Embryonic facial prominence (tissue), 1 donor: Measurements from ENCODE around the gene PLK2.
A peak's percentile ranks its signal among the peaks of the same experiment; 100 is the strongest.

Source experiments
- DNase-seq: peaks from one replicate; pipeline ENCODE4 v3.0.0-alpha.2; 2016; ENCODE audit errors: extremely low spot score

PLK2 gene

DNA sequence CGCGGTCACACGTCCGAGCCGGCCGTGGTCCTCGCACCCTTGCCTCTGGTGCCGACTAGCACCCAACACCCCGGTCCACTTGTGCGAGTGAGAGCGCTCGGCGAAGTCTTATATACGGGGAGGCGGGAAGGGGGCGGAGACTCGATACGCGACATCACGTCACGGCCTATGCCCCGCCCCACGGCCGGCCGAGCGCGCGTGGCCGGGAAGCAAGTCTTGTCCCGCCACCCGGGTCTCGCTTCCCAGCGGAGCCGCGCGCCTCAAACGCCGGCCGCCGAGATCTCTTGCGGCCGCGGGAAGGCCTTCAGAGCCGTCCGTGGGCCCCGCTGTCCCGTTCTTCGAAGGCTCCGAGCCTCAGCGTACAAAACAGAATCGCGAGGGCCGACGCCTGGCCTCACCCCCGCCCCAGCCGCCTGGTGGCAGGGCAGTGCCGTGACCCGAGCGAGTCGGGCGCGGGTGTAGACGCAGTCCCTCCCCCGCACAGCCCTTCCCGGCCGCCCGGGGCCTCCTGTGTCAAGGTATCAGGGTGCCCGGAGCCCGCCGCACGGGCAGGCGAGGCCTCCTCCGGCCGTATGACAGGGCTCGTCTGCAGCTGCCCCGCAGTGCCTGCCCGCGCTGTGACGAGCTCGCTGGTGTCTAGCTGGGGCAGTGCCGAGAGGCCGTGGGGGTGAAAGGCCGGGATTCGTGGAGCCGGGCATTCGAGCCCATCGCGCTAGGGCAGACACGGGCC is at the start of gene PLK2:
Gene PLK2, minus strand, starts transcription at position 85 of the 730 bp plus-strand sequence. CDS start 127 bp downstream, outside the sequence.
- DNase-seq = peak; percentile 88

GRCh38 chr5:58507715-58508114 is 47.8 kb upstream of the PLK2 start:
- no peak for DNase-seq

DNA sequence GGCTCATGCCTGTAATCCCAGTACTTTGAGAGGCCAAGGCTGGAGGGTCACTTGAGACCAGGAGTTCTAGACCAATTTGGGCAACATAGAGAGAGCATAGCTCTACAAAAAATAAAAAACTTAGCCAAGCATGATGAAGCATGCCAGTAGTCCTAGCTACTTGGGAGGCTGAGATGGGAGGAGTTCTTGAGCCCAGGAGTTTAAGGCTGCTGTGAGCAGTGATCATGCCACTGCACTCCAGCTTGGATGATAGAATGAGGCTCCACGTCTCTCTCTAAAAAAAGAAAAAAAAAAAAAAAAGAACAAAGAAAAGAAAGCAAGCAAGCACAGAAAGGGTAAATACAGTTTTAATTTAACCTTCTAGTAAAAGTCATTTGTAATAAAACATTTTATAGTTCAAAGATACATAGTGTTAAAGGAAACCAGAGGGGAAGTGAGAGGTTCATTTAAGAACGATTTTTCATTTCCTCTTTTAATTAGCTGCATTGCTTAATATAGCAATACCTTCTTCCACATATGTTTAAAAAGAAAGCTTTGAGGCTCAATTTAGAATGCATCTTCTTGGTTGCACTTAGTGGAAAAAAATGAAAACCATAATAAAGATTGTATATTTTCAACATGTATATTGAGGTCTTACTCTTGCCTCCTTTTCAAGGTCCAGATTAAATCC is 46.2 kb upstream of the PLK2 start:
- no peak for DNase-seq

DNA sequence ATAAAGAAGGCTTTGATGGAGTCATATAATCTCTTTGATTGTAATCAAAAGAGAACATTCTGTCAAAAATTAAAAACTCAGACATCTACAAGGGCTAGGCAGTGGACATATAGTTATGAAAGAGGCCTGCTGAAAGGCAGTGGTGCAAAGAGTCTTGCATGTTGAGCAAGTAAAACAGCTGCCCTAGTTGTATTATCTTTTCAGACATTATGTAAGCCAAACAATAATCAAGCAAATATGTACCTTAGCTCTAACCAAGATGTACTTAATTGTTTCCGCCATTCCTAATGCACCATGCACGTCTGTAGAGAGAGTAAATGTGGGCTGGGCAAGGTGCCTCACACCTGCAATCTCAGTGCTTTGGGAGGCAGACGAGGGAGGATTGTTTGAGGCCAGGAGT is 45.6 kb upstream of the PLK2 start:
- DNase-seq = no peak

DNA sequence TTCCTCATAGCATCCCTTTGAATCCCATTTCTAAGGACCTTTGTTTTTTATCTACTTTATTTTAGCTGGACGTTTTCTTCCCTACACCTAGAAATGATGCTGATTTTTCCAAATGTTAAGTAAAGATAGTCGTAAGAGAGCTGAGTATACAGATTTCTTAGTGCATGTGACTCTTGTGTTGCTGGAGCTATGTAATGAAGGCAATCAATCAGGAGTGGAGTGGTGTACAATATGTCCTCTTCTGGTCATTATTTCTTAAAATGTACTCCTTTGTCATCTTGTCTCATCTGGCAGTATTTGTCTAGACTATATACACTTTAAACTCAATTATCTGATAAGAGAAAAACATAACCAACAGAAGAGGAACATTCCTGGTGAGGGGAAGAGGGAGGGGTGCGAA is 44.9 kb upstream of the PLK2 start:
- DNase-seq = no peak

DNA sequence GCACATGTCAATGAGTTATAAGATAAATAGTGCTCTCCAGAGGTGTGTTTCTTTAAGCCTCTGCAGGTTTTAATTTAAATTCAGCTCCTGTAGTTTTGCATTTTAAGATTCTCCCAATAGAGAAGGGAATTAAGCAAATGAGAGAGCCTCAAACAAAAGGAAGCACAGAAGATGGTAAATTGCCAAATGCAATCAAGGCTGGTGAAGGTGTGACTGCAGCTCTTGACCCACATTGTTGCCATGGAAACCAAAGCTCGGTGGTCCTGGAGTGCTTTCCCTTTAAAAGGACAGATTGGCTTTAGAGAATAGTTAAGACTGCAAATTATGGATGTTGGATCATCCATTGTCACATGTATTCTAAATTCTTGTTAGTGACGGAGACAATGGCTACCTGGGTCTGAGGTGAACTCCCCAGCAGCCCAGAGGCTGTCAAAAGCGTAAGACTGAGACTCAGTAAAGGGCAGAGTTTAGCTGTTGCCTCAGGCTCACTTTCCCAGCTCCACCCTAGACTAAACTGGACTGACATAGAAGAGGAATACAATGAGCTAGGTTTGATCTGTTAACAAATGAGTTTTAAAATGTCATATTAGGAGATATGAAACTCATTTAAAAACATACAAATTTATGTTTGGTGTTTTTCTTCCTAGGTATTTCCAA is 43.6 kb upstream of the PLK2 start:
- no peak for DNase-seq

DNA sequence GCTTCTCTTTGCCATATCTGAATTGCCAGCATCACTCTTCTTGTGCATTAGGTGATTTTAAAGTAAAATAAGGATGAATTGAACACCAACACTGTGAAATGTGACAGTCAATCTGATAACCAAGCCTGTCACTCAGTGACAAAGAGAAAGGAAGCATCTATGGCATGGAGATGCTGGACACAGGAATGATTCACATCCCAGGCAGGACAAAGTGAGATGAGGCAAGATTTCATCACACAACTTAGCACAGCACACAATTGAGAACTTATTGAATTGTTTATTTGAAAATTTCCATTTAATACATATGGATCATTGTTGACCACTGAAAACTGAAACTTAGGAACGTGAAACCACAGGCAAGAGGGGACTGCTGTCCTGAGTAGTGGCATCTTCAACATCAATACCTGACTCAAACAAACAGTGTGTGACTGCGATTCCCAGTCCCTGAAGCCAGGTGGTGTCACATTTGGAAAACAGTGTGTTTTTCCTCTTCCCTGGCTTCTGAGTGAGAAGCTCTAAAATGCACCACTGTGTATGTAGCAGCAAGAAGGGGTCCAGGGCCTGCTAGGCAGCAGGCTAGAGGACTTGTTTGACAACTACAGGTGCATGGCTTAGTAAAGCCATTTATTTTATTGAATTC is 42.0 kb upstream of the PLK2 start:
- DNase-seq = no peak

GRCh38 chr5:58499941-58500340 is 40.1 kb upstream of the PLK2 start:
- no peak for DNase-seq

DNA sequence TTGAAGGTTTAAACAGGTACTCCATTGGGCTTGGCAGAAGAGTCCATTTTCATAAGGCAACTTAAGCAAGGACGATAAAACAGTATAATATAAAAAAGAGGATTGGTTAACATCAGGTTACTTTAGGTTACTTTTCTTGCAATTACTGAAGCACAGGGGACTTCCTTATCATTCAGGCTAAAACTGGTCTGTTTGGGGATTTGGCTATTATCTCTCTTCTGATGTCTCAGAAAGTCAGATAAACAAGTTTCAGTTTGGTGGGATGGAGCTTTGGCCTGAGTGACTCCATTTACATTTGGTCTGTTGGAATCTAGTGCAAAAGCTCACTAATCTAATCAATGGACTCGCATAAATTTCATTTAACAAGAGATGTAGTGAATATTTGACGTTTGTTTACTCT is 39.3 kb upstream of the PLK2 start:
- no peak for DNase-seq

- no peak for DNase-seq
Observed at GRCh38 chr5:58498340-58498942, 38.6 kb upstream of the PLK2 start.

GRCh38 chr5:58497921-58498320 is 38.0 kb upstream of the PLK2 start:
- no peak for DNase-seq

GRCh38 chr5:58497386-58497785 is 37.5 kb upstream of the PLK2 start:
- DNase-seq = no peak

- DNase-seq = no peak
Observed at GRCh38 chr5:58496488-58496887, 36.6 kb upstream of the PLK2 start.

DNA sequence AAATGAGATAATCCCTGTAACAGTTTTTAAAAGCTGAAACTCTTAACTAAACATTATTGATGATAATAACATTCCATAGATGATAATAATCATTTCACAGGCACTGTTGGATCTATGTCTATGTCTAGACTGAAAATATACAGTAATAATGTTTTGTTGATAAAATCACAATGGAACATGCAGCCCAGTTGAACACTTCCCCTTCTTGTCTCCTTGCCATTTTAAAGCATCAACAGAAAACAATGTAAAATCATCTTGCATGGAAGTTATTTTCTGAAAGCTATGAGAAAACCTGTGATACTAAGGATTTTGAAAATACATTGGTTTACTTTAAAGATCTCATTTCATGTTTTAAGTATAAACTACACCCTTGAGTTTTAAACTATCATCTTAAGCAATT is 33.3 kb upstream of the PLK2 start:
- DNase-seq = no peak

GRCh38 chr5:58491216-58491892 is 31.5 kb upstream of the PLK2 start, which contains the start of gene GAPT:
GAPT (plus strand) TSS chr5:58491435; CDS start chr5:58494537, 3,102 bp downstream.
- DNase-seq = no peak

GRCh38 chr5:58490402-58491050 is 30.6 kb upstream of the PLK2 start:
- DNase-seq = no peak

DNA sequence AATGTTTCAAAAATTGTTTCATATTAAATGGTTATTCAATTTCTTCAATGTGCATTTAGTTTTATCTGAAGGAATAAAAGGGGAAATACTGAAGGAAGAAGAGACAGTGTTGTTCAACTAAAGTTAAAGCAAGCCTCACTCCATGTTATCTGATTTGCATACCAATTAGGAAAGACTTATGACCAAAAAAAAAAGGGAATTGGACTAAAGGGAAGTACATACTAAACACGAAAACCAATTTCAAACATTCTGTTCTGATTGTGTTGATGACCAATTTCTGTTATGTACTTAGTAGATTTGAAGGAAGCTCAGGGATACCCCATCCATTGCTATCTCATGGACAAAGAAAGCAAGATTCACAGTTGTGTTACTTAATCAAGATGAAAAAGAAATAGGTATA is 26.4 kb upstream of the PLK2 start:
- no peak for DNase-seq

DNA sequence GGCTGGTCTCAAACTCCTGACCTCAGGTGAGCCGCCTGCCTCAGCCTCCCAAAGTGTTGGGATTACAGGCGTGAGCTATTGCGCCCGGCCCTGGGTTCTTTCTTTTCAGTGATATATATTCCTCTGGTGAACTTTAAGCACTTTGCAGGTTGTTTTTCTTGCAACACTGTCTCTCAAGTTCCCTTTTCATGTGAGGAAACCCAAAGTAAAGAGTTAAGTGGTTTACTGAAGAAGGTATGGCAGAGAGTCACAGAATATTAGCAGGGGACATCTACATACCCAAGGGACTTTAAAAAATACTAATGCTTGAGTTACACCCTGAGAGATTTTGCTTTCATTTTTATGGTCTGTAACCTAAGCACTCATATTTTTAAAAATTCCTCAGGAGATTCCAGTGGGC is 24.6 kb upstream of the PLK2 start:
- no peak for DNase-seq

GRCh38 chr5:58482536-58482935 is 22.6 kb upstream of the PLK2 start:
- no peak for DNase-seq

GRCh38 chr5:58481828-58482227 is 21.9 kb upstream of the PLK2 start:
- no peak for DNase-seq
